Epithelial cell of esophagus (primary cell): Measurements from ENCODE around the gene CCNY.

Experiments
- DNase-seq: peaks from one replicate; pipeline ENCODE4 v3.0.0; 2010; ENCODE audit warnings: low read depth
- H3K4me3 ChIP-seq: 2 replicates; pipeline ENCODE4 v1.5.1; 2011; ENCODE audit warnings: mild to moderate bottlenecking, low read length, control low read depth
- CTCF ChIP-seq: IDR thresholded peaks from 2 replicates; pipeline ENCODE4 v1.5.1; 2011; ENCODE audit warnings: low read depth, mild to moderate bottlenecking, low read length, control low read depth, inconsistent platforms; ENCODE audit not compliant: insufficient read depth; ENCODE audit errors: missing control alignments

The CCNY gene

DNA sequence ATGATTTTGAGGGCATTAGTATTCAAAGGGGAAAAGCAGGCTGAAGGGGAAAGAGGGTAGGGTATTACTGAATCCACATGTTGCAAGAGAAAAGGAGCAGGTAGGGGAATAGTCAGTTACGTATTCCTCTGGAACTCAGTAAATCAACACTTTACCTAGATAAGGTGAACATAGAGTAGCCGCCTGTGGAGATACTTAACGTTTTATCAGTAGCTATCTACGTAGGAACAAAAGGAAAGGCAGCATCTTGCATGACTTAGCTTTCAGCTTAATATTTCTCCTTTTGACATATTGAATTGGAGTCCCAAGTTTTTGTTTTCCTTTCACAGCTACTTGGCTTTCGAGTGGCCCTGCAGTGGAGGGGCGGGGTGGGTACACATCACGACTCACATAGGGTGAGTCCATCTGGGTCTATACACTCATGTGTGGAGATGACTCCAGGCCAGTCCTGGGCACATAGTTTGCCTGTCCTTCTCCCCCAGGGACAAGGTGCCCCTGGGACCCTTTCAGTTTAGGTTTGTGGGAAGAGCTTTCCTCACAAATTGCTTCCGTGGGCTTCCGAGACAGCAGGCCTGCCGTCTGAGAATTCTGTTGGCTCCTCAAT is 48.1 kb downstream of the CCNY start:
- no peak overlapping the region for H3K4me3 ChIP-seq
- TF ChIP-seq CTCF = no peak
- peak; percentile 55 for DNase-seq

DNA sequence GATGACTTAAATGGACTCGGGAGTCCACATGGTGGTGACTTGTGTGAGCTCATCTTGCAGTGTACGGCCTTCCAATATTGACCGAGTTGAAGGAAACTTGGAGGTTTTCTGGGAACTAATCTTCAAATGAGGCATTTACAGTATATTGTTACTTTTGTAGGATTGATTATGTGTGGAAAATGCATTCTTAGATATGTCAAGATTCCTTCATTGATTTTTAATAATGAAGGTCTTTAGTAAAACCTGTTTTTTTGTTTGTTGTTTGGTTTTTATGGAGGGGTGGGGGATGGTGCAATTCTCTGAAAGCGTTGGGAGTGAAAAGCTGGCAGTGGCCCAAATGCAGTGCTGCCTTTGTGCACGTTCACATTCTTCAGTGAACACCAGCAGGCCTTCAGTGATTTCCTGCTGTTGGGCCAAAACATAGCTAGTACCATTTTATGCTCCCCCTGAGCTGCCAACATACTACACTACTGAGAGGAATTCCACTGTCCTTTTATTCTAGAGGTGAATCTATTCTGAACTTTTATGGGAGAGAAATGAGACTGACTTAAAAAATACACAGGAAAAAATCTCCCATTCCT is 50.4 kb downstream of the CCNY start:
- DNase-seq = peak; percentile 60
- no peak for TF ChIP-seq CTCF
- no peak overlapping the region for H3K4me3 ChIP-seq

DNA sequence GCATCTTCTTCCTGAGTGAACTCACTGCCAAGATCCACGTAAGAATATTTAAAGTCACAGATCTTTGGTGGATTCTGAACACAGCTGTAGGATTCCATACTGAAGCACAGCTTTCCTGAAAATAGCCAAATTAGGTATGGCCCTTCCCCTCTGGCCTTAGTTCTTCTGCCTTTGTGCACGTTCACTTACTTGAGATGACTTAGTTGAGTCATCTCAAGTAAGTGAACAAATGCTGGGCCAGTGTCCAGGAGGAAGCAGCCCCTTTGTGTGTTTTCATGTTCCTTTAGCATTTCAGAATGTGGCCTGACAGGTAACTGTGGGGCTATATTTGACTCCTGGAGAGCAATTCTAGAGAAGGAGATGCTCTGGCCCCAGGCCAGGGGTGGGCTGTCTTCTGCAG is 51.5 kb downstream of the CCNY start:
- H3K4me3 ChIP-seq = no peak overlapping the region
- no peak for TF ChIP-seq CTCF
- peak; percentile 77 for DNase-seq

- TF ChIP-seq CTCF = no peak
- H3K4me3 ChIP-seq = no peak overlapping the region
- DNase-seq = no peak
Observed at GRCh38 chr10:35388197-35388596, 51.9 kb downstream of the CCNY start.

DNA sequence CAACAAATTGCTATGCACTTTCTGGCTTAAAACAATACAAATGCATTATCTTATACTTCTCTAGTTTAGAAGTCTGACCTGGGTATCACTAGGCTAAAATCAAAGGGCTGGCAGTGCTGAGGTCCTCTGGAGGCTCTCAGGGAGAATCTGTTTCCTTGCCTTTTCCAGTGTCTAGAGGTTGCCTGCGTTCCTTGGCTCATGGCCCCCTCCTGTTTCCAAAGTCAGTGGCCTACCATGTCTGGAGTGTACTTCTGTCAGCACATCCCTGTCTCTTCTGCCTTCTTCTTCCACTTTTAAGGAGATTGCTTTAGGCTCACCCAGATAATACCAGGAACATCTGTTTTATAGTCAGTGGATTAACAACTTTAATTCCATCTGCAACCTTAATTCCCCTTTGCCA is 52.4 kb downstream of the CCNY start:
- DNase-seq = no peak
- no peak for TF ChIP-seq CTCF
- no peak overlapping the region for H3K4me3 ChIP-seq

GRCh38 chr10:35390161-35390840 is 54.0 kb downstream of the CCNY start:
- no peak for DNase-seq
- no peak for TF ChIP-seq CTCF
- H3K4me3 ChIP-seq = no peak overlapping the region

DNA sequence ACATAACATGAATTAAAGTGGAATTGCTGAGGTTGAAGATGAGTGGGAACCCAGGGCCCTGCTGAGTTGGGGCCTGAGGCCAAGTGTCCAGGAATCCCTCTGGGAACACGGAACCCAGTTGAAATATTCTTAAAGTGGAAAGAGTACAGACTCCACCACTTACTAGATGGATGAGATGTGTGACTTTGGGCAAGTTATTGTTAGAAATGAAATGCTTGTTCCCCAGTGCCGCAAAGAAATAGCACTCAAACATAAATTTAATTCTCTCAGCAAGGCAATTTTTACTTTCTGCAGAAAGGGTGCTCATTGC is 54.5 kb downstream of the CCNY start:
- H3K4me3 ChIP-seq = no peak overlapping the region
- no peak for DNase-seq
- TF ChIP-seq CTCF = no peak
